GM12872 (cell line): ENCODE data around the gene TMC8.

Experiments
- CTCF ChIP-seq: IDR thresholded peaks from 3 replicates; pipeline ENCODE4 v1.5.1; 2011; ENCODE audit warnings: low read depth, mild to moderate bottlenecking, low read length, moderate library complexity; ENCODE audit not compliant: insufficient read depth

TMC8 gene

GRCh38 chr17:78173097-78173715 lies 42.6 kb downstream of the TMC8 start:
- no peak for TF ChIP-seq CTCF

DNA sequence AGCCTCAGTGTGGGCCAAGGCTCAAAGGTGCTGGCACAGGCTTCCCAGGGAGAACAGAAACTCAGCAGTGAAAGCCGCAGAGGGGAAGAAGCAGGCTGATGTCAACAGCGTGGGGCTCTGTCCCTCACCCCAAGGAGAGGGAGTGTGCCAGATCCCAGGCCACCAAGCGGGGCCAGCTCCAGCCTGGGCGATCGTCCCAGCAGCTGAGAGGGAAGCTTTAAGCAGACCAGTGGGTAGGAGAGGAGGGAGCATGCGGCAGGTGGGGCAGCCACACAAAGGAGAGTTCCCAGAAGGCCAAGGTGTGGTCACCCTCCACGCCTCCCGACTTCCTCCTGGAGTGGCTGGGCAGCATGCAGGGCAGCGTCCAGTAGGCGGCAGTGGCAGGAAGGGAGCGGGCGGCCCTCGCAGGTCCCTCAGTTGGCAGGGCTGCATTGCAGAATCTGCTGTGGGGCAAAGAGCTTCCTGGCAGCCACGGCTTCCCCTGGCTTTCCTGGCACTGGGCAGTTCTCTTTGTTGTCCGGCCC lies 43.8 kb downstream of the TMC8 start:
- no peak for TF ChIP-seq CTCF

GRCh38 chr17:78174870-78175642 lies 44.5 kb downstream of the TMC8 start:
- no peak for TF ChIP-seq CTCF

DNA sequence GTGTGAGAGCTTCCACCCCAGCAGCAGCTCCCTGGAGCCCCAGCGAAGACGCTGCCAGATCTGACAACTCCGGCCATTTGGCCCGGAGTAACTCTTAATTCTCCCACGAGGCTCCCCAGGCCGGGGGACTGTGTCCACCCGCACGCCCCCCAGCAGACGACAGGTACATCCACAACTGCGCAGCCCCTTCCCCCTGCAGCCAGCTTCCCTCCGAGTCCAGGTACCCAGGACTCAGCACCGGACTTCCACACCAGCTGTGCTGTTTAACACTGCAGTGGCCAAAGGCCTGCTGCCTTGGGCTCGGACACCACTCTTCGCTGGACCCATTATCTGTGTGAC lies 45.0 kb downstream of the TMC8 start:
- TF ChIP-seq CTCF, result no peak

DNA sequence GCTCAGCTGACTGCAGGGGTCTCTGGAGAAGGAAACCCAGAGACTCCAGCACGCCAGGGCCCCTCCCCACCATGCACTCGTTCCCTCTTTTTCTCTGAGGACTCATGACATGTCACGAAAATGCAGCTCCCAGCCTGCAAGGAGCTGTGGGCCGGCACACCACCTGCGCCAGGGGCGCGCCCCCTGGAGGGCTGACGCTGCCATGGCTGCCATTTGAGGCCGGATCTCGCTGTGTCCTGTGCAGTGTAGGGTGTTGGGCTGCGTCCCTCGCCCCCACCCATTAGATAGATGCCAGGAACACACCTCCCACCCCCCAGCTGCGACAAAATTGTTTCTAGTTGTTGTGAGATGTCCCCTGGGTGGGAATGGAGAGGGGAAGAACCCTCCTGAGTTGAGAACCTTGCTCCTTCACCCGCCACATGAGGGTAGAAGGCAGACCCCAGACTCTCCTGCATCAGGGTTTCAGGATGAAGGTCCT lies 46.0 kb downstream of the TMC8 start:
- TF ChIP-seq CTCF, result peak; percentile 99

- TF ChIP-seq CTCF, result no peak
Observed at GRCh38 chr17:78179372-78179771, 48.8 kb downstream of the TMC8 start.

DNA sequence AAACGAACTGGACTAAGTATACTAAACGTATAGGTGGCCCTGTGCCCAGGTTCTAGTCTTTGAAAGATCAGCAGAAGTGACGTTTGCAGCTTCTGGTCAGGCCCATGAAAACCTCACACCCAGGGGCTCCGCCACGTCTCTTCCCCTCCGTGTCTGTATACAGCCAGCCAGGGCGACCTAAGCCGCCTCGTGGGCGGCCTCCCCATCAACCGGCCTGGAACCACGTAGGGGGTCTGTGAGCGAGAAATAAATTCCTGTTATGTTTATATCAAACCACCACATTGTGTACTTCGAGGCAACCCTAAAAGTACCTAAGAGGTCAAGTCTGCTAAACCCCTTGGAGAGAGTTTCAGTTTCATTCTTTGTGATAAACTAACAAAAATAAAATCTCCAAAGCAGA lies 49.5 kb downstream of the TMC8 start:
- no peak for TF ChIP-seq CTCF
